ENCODE data around the gene DIP2B.
"Not testable (repeated sequence)": the region's sequence is repeated elsewhere in the genome, so short reads cannot be mapped to it uniquely, and the experiment has no call there.

The DIP2B gene

DNA sequence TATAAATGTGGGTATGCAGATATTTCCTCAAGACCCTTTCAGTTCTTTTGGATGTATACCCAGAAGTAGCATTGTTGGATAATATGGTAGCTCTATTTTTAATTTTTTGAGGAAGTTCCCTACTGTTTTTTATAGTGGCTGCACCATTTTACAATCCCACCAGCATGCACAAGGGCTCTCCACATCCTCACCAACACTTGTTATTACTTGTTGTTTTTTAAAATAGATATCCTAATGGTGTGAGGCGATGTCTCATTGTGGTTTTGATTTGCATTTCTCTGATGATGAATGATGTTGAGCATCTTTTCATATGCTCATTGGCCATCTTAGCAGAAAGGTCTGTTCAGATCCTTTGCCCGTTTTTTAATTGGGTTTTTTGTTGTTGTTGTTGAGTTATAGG, 47.1 kb downstream of the DIP2B start:
- no peak for DNase-seq (ENCODE audit: extremely low spot score)
- ChIA-PET POLR2A (no interaction called here), CTCF (interaction anchor here (0.6 kb wide), 1 partner anchor 522 kb away, joined by 3 read pairs; no protein-coding TSS in a partner anchor)
- TF ChIP-seq L3MBTL2 (conservative IDR thresholded peaks at IDR 0.05) (no peak), LEF1 (IDR thresholded peaks at IDR 0.05; ENCODE audit: borderline replicate concordance) (no peak), SUZ12 (IDR thresholded peaks at IDR 0.05) (no peak), ZNF384 (IDR thresholded peaks at IDR 0.05) (no peak), TARDBP (IDR thresholded peaks at IDR 0.05) (no peak), FOXM1 (IDR thresholded peaks at IDR 0.05; ENCODE audit: borderline replicate concordance) (no peak), BHLHE40 (IDR thresholded peaks at IDR 0.05; ENCODE audit: borderline replicate concordance) (no peak), ARNT (IDR thresholded peaks at IDR 0.05) (no peak), FOXK2 (IDR thresholded peaks at IDR 0.05) (no peak), ELF4 (IDR thresholded peaks at IDR 0.05) (no peak), CTBP1 (IDR thresholded peaks at IDR 0.05; ENCODE audit: borderline replicate concordance) (no peak), NFRKB (IDR thresholded peaks at IDR 0.05) (no peak), HDGF (IDR thresholded peaks at IDR 0.05; ENCODE audit: borderline replicate concordance) (no peak)
- TF ChIP-seq, protein P1, sequence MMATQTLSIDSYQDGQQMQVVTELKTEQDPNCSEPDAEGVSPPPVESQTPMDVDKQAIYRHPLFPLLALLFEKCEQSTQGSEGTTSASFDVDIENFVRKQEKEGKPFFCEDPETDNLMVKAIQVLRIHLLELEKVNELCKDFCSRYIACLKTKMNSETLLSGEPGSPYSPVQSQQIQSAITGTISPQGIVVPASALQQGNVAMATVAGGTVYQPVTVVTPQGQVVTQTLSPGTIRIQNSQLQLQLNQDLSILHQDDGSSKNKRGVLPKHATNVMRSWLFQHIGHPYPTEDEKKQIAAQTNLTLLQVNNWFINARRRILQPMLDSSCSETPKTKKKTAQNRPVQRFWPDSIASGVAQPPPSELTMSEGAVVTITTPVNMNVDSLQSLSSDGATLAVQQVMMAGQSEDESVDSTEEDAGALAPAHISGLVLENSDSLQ (IDR thresholded peaks at IDR 0.05) = no peak

DNA sequence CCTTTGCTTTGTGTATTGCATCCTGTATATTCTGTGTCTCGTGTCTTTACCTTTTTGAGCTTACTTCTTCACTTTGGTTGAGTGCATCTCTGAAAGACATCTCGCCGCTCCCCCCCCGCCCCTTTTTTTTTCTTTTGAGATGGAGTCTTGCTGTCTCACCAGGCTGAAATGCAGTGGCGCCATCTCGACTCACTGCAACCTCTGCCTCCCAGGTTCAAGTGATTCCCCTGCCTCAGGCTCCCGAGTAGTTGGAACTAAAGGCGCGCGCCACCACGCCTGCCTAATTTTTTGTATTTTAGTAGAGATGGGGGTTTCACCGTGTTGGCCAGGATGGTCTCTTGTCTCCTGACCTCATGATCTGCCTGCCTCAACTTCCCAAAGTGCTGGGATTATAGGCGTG, 49.9 kb downstream of the DIP2B start:
- ChIA-PET POLR2A (interaction anchor here (0.6 kb wide), 1 partner anchor 271 kb away, joined by 3 read pairs; the partner anchor contains the start of gene LIMA1), CTCF (no interaction called here)
- no peak for DNase-seq (ENCODE audit: extremely low spot score)
- TF ChIP-seq, protein P1 (IDR thresholded peaks at IDR 0.05) = no peak
- TF ChIP-seq FOXM1 (IDR thresholded peaks at IDR 0.05; ENCODE audit: borderline replicate concordance) = no peak
- TF ChIP-seq BHLHE40 (IDR thresholded peaks at IDR 0.05; ENCODE audit: borderline replicate concordance) = no peak
- TF ChIP-seq ARNT (IDR thresholded peaks at IDR 0.05) = no peak
- no peak for TF ChIP-seq NFRKB (IDR thresholded peaks at IDR 0.05)
- no peak for TF ChIP-seq SP1 (IDR thresholded peaks at IDR 0.05)
- TF ChIP-seq FOXA1 (IDR thresholded peaks at IDR 0.05) = no peak
- no peak for TF ChIP-seq FOXK2 (IDR thresholded peaks at IDR 0.05)
- no peak for TF ChIP-seq L3MBTL2 (conservative IDR thresholded peaks at IDR 0.05)
- TF ChIP-seq TARDBP (IDR thresholded peaks at IDR 0.05) = no peak
- no peak for TF ChIP-seq LEF1 (IDR thresholded peaks at IDR 0.05; ENCODE audit: borderline replicate concordance)
- TF ChIP-seq CTBP1 (IDR thresholded peaks at IDR 0.05; ENCODE audit: borderline replicate concordance) = no peak
- TF ChIP-seq SUZ12 (IDR thresholded peaks at IDR 0.05) = no peak

DNA sequence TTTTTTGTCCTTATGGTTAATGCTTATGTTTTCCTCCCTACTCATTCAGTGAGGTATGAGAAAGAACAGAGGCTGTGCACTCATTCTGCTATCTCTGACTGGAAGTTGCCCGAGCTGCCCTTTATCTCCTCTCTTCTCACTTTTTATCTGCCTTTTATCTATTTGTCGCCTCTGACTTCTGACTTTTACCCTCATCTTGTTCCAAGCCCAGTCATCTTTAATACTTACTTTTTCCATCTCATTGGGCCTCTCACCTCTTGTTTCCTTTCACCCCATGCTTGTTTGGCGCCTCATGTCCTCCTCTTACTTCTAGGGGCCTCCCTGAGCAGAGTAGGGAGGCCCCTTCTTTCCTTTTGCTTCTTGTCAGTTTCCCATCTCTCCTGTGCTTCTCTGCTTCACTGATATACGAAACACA, 50.7 kb downstream of the DIP2B start:
- CTCF ChIA-PET = no interaction called here
- TF ChIP-seq ELF4 (IDR thresholded peaks at IDR 0.05) (no peak), CTBP1 (IDR thresholded peaks at IDR 0.05; ENCODE audit: borderline replicate concordance) (no peak), BHLHE40 (IDR thresholded peaks at IDR 0.05; ENCODE audit: borderline replicate concordance) (no peak), NFRKB (IDR thresholded peaks at IDR 0.05) (no peak)
- POLR2A ChIA-PET = no interaction called here
- DNase-seq (ENCODE audit: extremely low spot score) = no peak

DNA sequence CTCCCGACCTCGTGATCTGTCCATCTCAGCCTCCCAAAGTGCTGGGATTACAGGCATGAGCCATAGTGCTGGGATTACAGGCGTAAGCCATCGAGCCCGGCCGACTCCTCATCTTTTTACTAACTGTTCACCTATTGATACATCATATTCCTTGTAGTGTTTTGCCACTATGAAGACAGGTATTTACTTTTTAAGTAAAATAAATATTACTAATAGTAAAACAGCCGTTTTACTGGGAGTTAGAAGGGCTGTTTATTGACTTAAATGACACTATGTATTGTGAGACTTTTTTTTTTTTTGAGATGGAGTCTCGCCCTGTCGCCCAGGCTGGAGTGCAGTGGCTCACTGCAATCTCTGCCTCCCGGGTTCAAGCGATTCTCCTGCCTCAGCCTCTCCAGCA, 51.5 kb downstream of the DIP2B start:
- POLR2A ChIA-PET = no interaction called here
- CTCF ChIA-PET = no interaction called here
- TF ChIP-seq FOXK2 (IDR thresholded peaks at IDR 0.05) (no peak), FOXA1 (IDR thresholded peaks at IDR 0.05) (no peak)
- no peak for DNase-seq (ENCODE audit: extremely low spot score)

DNA sequence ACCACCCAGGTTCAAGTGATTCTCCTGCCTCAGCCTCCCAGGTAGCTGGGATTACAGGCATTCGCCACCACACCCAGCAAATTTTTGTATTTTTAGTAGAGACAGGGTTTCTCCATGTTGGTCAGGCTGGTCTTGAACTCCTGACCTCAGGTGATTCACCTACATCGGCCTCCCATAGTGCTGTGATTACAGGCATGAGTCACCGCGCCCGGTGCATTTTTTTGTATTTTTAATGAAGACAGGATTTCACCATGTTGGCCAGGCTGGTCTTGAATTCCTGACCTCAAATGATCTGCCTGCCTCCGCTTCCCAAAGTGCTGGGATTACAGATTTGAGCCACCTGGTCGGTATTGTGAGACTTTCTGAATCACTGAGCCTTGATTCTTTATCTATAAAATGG, 52.0 kb downstream of the DIP2B start:
- CTCF ChIA-PET; POLR2A ChIA-PET; DNase-seq (ENCODE audit: extremely low spot score): not testable (repeated sequence)

DNA sequence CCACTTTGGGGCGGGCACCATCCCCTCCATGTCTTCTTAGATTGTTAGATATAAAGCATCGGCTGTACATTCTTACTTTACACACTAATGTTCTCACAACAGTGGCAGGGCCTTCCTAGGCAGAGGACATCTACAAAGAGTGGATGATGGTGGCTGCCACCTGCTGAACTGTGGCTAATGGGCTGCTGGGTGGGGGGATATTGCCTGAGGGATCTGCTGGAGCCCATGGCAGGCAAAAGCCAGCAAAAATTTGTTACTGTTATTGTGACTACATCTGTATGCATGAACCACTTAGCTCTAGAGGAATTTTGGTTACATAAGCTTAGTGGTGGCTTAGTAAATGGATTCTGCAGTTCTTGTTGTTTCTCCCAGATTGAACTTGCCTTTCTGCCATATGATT, 52.6 kb downstream of the DIP2B start:
- CTCF ChIA-PET = no interaction called here
- POLR2A ChIA-PET = no interaction called here
- DNase-seq (ENCODE audit: extremely low spot score) = no peak
- no peak for TF ChIP-seq NFRKB (IDR thresholded peaks at IDR 0.05)
- TF ChIP-seq L3MBTL2 (conservative IDR thresholded peaks at IDR 0.05) = no peak
- TF ChIP-seq FOXK2 (IDR thresholded peaks at IDR 0.05) = no peak

DNA sequence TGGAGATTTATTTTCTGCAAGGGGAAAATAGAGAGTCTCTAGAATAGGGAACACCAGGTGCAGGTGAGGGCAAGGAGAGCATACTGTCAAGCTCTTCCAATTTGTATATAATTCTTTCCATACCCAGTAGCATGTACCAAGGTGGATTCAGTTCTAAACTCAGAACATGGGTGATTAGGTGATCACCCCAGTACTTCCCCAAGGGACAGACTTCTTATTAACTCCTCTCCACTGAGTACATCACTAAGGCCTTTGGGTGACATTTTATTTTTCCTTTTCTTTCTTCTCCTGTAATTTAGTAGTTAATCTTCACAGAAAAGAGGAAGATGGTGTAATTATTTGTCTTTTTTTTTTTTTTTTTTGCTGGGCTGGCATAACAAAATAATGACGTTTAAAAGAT, 54.2 kb downstream of the DIP2B start:
- DNase-seq (ENCODE audit: extremely low spot score) = no peak
- ChIA-PET CTCF (no interaction called here), POLR2A (no interaction called here)
- TF ChIP-seq SP1 (IDR thresholded peaks at IDR 0.05) (no peak), ELF4 (IDR thresholded peaks at IDR 0.05) (no peak), ARNT (IDR thresholded peaks at IDR 0.05) (no peak), FOXA1 (IDR thresholded peaks at IDR 0.05) (no peak), NFRKB (IDR thresholded peaks at IDR 0.05) (no peak), FOXK2 (IDR thresholded peaks at IDR 0.05) (no peak), L3MBTL2 (conservative IDR thresholded peaks at IDR 0.05) (no peak), CTBP1 (IDR thresholded peaks at IDR 0.05; ENCODE audit: borderline replicate concordance) (no peak), BHLHE40 (IDR thresholded peaks at IDR 0.05; ENCODE audit: borderline replicate concordance) (no peak), SUZ12 (IDR thresholded peaks at IDR 0.05) (no peak)
- TF ChIP-seq, protein P1 (IDR thresholded peaks at IDR 0.05) = no peak

Data from HEK293T (cell line).